WTC11 (cell line): ENCODE data around the gene ALDH16A1. TPM values are rescaled to one million over a fixed set of nuclear protein-coding genes. Genes with fewer than 3 reads are reported as not detected.

Experiments
- ATAC-seq: fragments of 200-7000 bp; cut with Tn5 transposase; 2 replicates; pipeline ENCODE4 v1.10.0; 2021; ENCODE audit warnings: mild to moderate bottlenecking, moderate library complexity
- Bru-seq: library from RNA; stranded (reverse); fragments of 400-500 nt; gene quantifications from one replicate; lab custom pipeline; 2021; lab: Mats Ljungman, UMichigan
- CTCF ChIA-PET: fragments of 300-600 bp; sonication (Branson Sonifier 250); formaldehyde crosslinking; loops from one replicate; lab custom pipeline; 2021; ENCODE audit warnings: antibody characterized with exemption; lab: Charles Lee
- POLR2A ChIA-PET: fragments of 350-600 bp; sonication (Branson Sonifier 250); formaldehyde crosslinking; loops from one replicate; lab custom pipeline; 2021; ENCODE audit warnings: antibody characterized with exemption; lab: Charles Lee
- DNase-seq: peaks from one replicate; pipeline ENCODE4 v3.0.0; 2021; ENCODE audit warnings: low spot score
- H3K27ac Mint-ChIP-seq: 2 replicates; pipeline ENCODE4 v1.8.0; 2021; ENCODE audit warnings: mixed read lengths
- H3K27me3 Mint-ChIP-seq: 2 replicates; pipeline ENCODE4 v1.8.0; 2021; ENCODE audit warnings: low read depth, mild to moderate bottlenecking, moderate library complexity, mixed read lengths
- H3K36me3 Mint-ChIP-seq: 2 replicates; pipeline ENCODE4 v1.8.0; 2021; ENCODE audit warnings: mixed read lengths
- H3K4me1 Mint-ChIP-seq: 2 replicates; pipeline ENCODE4 v1.8.0; 2022; ENCODE audit warnings: mixed read lengths
- H3K4me3 Mint-ChIP-seq: 2 replicates; pipeline ENCODE4 v1.8.0; 2021; ENCODE audit warnings: mild to moderate bottlenecking, moderate library complexity, mixed read lengths
- H3K9me3 Mint-ChIP-seq: 2 replicates; pipeline ENCODE4 v1.8.0; 2021; ENCODE audit warnings: mixed read lengths
- CREB1 ChIP-seq: sonication (generic); formaldehyde crosslinking; IDR thresholded peaks from 2 replicates; pipeline ENCODE4 v1.8.0; 2023; ENCODE audit warnings: mild to moderate bottlenecking, missing genetic modification reagents
- CREM ChIP-seq: sonication (generic); formaldehyde crosslinking; IDR thresholded peaks from 2 replicates; pipeline ENCODE4 v1.8.1; 2022; ENCODE audit warnings: mild to moderate bottlenecking, missing genetic modification reagents, moderate library complexity
- CTCF ChIP-seq: fragments of 200-600 bp; IDR thresholded peaks from 2 replicates; pipeline ENCODE4 v1.8.0; 2022; ENCODE audit warnings: antibody characterized with exemption
- E2F4 ChIP-seq: sonication (generic); formaldehyde crosslinking; IDR thresholded peaks from 2 replicates; pipeline ENCODE4 v1.8.1; 2022; ENCODE audit warnings: low read depth, mild to moderate bottlenecking, moderate library complexity, missing genetic modification reagents, borderline replicate concordance
- ELF4 ChIP-seq: sonication (generic); formaldehyde crosslinking; IDR thresholded peaks from 2 replicates; pipeline ENCODE4 v1.8.1; 2022; ENCODE audit warnings: low read depth, mild to moderate bottlenecking, moderate library complexity, missing genetic modification reagents
- FOXK1 ChIP-seq: sonication (generic); formaldehyde crosslinking; IDR thresholded peaks from 2 replicates; pipeline ENCODE4 v1.8.0; 2022; ENCODE audit warnings: mild to moderate bottlenecking, moderate library complexity, missing genetic modification reagents
- HMGXB4 ChIP-seq: sonication (generic); formaldehyde crosslinking; IDR thresholded peaks from 2 replicates; pipeline ENCODE4 v1.8.1; 2023; ENCODE audit warnings: mild to moderate bottlenecking, moderate library complexity, missing genetic modification reagents
- MAX ChIP-seq: sonication (generic); formaldehyde crosslinking; IDR thresholded peaks from 2 replicates; pipeline ENCODE4 v1.8.0; 2022; ENCODE audit warnings: mild to moderate bottlenecking, missing genetic modification reagents
- PRDM15 ChIP-seq: sonication (generic); formaldehyde crosslinking; IDR thresholded peaks from 2 replicates; pipeline ENCODE4 v1.8.0; 2022; ENCODE audit warnings: missing genetic modification reagents
- SMAD4 ChIP-seq: sonication (generic); formaldehyde crosslinking; IDR thresholded peaks from 2 replicates; pipeline ENCODE4 v1.8.0; 2022; ENCODE audit warnings: mild to moderate bottlenecking, missing genetic modification reagents
- TEAD4 ChIP-seq: sonication (generic); formaldehyde crosslinking; IDR thresholded peaks from 2 replicates; pipeline ENCODE4 v1.8.0; 2022; ENCODE audit warnings: mild to moderate bottlenecking, missing genetic modification reagents
- USF2 ChIP-seq: sonication (generic); formaldehyde crosslinking; IDR thresholded peaks from 2 replicates; pipeline ENCODE4 v1.8.1; 2023; ENCODE audit warnings: mild to moderate bottlenecking, missing genetic modification reagents, moderate library complexity
- ZNF138 ChIP-seq: sonication (generic); formaldehyde crosslinking; conservative IDR thresholded peaks from 2 replicates; pipeline ENCODE4 v1.8.1; 2022; ENCODE audit warnings: mild to moderate bottlenecking, moderate library complexity, missing genetic modification reagents
- ZNF232 ChIP-seq: sonication (generic); formaldehyde crosslinking; IDR thresholded peaks from 2 replicates; pipeline ENCODE4 v1.8.0; 2022; ENCODE audit warnings: mild to moderate bottlenecking, missing genetic modification reagents
- ZNF281 ChIP-seq: sonication (generic); formaldehyde crosslinking; IDR thresholded peaks from 2 replicates; pipeline ENCODE4 v1.8.0; 2023; ENCODE audit warnings: mild to moderate bottlenecking, missing genetic modification reagents
- ZNF423 ChIP-seq: fragments of 250-450 bp; sonication (Bioruptor Pico); IDR thresholded peaks from 2 replicates; pipeline ENCODE4 v2.1.2; 2022; ENCODE audit warnings: mild to moderate bottlenecking, moderate library complexity
- long read RNA-seq, 3 experiments: library from RNA in 1 of 3; library from capped mRNA in 1 of 3; library from polyadenylated mRNA in 1 of 3; unstranded in 2 of 3; stranded (forward) in 1 of 3; transcript quantifications; one replicate each; pipeline ENCODE4 v2.0.0, GENCODE V29; 2021
- total RNA-seq: library from RNA; stranded (reverse); gene quantifications from 3 replicates; pipeline ENCODE4 v1.2.3, GENCODE V29; 2021
- TF ChIP-seq, protein P1 (sequence below): sonication (generic); formaldehyde crosslinking; IDR thresholded peaks from 2 replicates; pipeline ENCODE4 v1.8.1; 2022; ENCODE audit warnings: mild to moderate bottlenecking, moderate library complexity, missing genetic modification reagents
- TF ChIP-seq, protein P2 (sequence below): sonication (generic); formaldehyde crosslinking; IDR thresholded peaks from 2 replicates; pipeline ENCODE4 v1.8.1; 2022; ENCODE audit warnings: missing genetic modification reagents, borderline replicate concordance

Gene ALDH16A1
- total RNA-seq = 44.3 to 53.6 TPM (median 52.6 TPM) in 3 replicates
- Bru-seq, nascent RNA = percentile 54 among the genes with signal in this experiment
- long read RNA-seq, experiment 1, transcript ALDH16A1-201 (17 exons, 3,153 nt) = major isoform, 89 of 126 reads
- long read RNA-seq, experiment 1, partial matches to known transcripts = 17 of 126 reads
- long read RNA-seq, experiment 1, other reads (novel, unspliced or antisense) = 18 of 126 reads
- long read RNA-seq, experiment 2, transcript ALDH16A1-201 (17 exons, 3,153 nt) = major isoform, 26 of 61 reads
- long read RNA-seq, experiment 2, partial matches to known transcripts = 22 of 61 reads
- long read RNA-seq, experiment 2, other reads (novel, unspliced or antisense) = 12 of 61 reads
- long read RNA-seq, experiment 3, transcript ALDH16A1-201 (17 exons, 3,153 nt) = major isoform, 14 of 18 reads
- long read RNA-seq, experiment 3, partial matches to known transcripts = 0 of 18 reads
- long read RNA-seq, experiment 3, other reads (novel, unspliced or antisense) = 4 of 18 reads

- ChIA-PET CTCF (interaction anchor here (0.6 to 3.9 kb wide), 20 partner anchors 8 to 453 kb away, joined by 3 to 33 read pairs (median 5); partner anchors contain the start of genes DKKL1, GFY, LIN7B and SLC17A7), POLR2A (interaction anchor here (0.5 to 2.1 kb wide), 11 partner anchors 11 to 542 kb away, joined by 3 to 7 read pairs (median 4); partner anchors contain the start of gene RCN3)
- no peaks in the 10 kb centered on the region for H3K9me3 Mint-ChIP-seq
- H3K4me3 Mint-ChIP-seq = peak within 1 kb of the TSS; percentile 94
- H3K27me3 Mint-ChIP-seq = no peaks in the 10 kb centered on the region
- DNase-seq = peak; percentile 96
- peaks cover 26% of the 10 kb centered on the region for H3K4me1 Mint-ChIP-seq
- H3K36me3 Mint-ChIP-seq = peaks cover 35% of the 10 kb centered on the region
- peak; percentile 90 for ATAC-seq
- H3K27ac Mint-ChIP-seq = peak within 1 kb of the TSS; percentile 100
- TF ChIP-seq E2F4 (no peak), CTCF (no peak), FOXK1 (CRISPR knock-in tag) (peak; percentile 35; the same call in 1 of the 2 replicates), PRDM15 (no peak), MAX (CRISPR knock-in tag) (peak; percentile 77), ZNF423 (CRISPR knock-in tag) (no peak), ZNF232 (CRISPR knock-in tag) (no peak), TEAD4 (CRISPR knock-in tag) (no peak), SMAD4 (CRISPR knock-in tag) (no peak), ZNF138 (0 out of 2 replicates have a peak, but pooled peaks have one; percentile 44), CREM (no peak), CREB1 (CRISPR knock-in tag) (0 out of 2 replicates have a peak, but pooled peaks have one; percentile 64), HMGXB4 (CRISPR knock-in tag) (0 out of 2 replicates have a peak, but pooled peaks have one; percentile 38), ZNF281 (no peak; the same call in 1 of the 2 replicates), USF2 (CRISPR knock-in tag) (peak; percentile 95), ELF4 (CRISPR knock-in tag) (no peak)
- TF ChIP-seq, protein P1, sequence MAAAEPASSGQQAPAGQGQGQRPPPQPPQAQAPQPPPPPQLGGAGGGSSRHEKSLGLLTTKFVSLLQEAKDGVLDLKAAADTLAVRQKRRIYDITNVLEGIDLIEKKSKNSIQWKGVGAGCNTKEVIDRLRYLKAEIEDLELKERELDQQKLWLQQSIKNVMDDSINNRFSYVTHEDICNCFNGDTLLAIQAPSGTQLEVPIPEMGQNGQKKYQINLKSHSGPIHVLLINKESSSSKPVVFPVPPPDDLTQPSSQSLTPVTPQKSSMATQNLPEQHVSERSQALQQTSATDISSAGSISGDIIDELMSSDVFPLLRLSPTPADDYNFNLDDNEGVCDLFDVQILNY (CRISPR knock-in tag) = peak; percentile 90
- TF ChIP-seq, protein P2, sequence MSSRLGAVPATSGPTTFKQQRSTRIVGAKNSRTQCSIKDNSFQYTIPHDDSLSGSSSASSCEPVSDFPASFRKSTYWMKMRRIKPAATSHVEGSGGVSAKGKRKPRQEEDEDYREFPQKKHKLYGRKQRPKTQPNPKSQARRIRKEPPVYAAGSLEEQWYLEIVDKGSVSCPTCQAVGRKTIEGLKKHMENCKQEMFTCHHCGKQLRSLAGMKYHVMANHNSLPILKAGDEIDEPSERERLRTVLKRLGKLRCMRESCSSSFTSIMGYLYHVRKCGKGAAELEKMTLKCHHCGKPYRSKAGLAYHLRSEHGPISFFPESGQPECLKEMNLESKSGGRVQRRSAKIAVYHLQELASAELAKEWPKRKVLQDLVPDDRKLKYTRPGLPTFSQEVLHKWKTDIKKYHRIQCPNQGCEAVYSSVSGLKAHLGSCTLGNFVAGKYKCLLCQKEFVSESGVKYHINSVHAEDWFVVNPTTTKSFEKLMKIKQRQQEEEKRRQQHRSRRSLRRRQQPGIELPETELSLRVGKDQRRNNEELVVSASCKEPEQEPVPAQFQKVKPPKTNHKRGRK (CRISPR knock-in tag) = no peak
These were observed at the start of gene ALDH16A1 for GRCh38 chr19:49453013-49453756. ALDH16A1 (plus strand) TSS chr19:49453225; CDS start chr19:49453332, 107 bp downstream.
